OCI-LY7 (cell line): ENCODE measurements around the gene NAALADL2.

Experiments
- CTCF ChIP-seq: fragments of 200-600 bp; sonication (generic); conservative IDR thresholded peaks from 2 replicates; pipeline ENCODE4 v1.5.1; 2014; ENCODE audit warnings: mild to moderate bottlenecking, antibody characterized with exemption, low read length, moderate library complexity, mixed read lengths
- EZH2phosphoT487 ChIP-seq: fragments of 200-600 bp; sonication (generic); IDR thresholded peaks from 2 replicates; pipeline ENCODE4 v1.6.1; 2018; ENCODE audit warnings: low read depth, borderline replicate concordance, mild to moderate bottlenecking, mixed run types, antibody characterized with exemption, low read length, moderate library complexity, mixed read lengths

GRCh38 chr3:174815750-174816149 is 43.4 kb upstream of the NAALADL2 start:
- TF ChIP-seq CTCF (no peak), EZH2phosphoT487 (no peak)
